Thyroid gland (tissue), 4 donors: ENCODE data around the gene TBPL2.

ENCODE experiments used
- CTCF ChIP-seq, 6 experiments: fragments of 200-600 bp in 3 of 6; fragments of 450-650 bp in 3 of 6; sonication (generic) in 3 of 6; IDR thresholded peaks; one replicate each; pipeline ENCODE4 v1.5.1; 2016 to 2019; ENCODE audit warnings: antibody characterized with exemption in 6 of 6, mild to moderate bottlenecking in 2 of 6, inconsistent platforms in 1 of 6, moderate library complexity in 1 of 6
- POLR2A ChIP-seq, 2 donors: fragments of 450-650 bp; IDR thresholded peaks; one replicate each; pipeline ENCODE4 v1.6.1; 2017; ENCODE audit warnings: antibody characterized with exemption in 2 of 2, mild to moderate bottlenecking in 2 of 2, moderate library complexity in 1 of 2

GRCh38 chr14:55433880-55434804, 6.3 kb downstream of the TBPL2 start:
- TF ChIP-seq CTCF (IDR thresholded peaks at IDR 0.05) (no peak), POLR2A (IDR thresholded peaks at IDR 0.05) (no peak)
